Middle frontal gyrus (tissue), 1 donor: ENCODE measurements around the gene CNOT11.
"Not testable (repeated sequence)": the region's sequence is repeated elsewhere in the genome, so short reads cannot be mapped to it uniquely, and the experiment has no call there.

ENCODE experiments used
- DNase-seq: peaks from one replicate; pipeline ENCODE4 v3.0.0-alpha.2; 2015; ENCODE audit warnings: low spot score; ENCODE audit errors: extremely low spot score

The CNOT11 gene

DNA sequence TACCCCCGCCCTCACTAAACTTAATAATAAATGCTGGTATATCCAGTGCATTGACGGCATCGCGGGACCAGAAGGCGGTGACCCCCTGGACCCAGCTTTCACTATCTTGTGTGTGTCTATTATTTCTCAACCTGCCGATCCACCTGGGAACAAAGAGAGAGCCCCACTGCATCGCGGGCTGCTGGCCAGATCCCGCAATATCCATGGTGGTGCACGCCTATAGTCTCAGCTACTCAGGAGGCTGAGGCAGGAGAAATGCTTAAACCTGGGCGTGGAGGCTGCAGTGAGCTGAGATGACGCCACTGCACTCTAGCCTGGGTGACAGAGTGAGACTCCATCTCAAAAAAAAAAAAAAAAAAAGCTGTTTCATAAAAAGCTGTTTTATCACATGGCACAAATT, 7.8 kb upstream of the CNOT11 start:
- not testable (repeated sequence) for DNase-seq

DNA sequence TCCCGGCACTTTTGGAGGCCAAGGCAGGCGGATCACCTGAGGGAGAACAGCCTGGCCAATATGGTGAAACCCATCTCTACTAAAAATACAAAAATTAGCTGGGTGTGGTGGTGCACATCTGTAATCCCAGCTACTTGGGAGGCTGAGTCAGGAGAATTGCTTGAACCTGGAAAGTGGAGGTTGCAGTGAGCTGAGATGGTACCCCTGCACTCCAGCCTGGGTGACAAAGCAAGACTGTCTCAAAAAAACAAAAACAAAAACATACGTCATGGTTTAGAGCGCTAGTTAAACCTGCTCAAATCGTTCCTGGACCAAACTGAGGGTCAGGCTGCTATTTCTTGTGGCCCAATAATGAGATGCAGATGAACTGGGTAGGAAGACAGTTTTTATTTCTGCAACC, 7.2 kb upstream of the CNOT11 start:
- not testable (repeated sequence) for DNase-seq

DNA sequence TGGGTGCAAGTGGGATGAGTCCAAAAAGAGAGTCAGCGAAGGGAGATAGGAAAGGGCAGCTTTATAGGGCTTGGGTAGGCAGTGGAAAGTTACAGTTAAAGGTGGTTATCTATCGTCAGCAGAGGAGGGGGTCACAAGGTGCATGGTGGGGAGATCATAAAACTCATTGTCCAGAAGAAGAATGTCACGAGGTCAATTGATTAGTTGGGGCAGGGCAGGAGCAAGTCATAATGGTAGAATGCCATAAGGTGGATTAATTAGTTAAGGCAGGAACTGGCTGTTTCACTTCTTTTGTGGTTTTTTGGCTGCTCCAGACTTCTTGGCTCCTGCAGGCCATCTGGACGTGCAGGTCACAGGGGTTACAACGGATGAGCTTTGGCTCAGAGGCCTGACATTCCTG, 3.9 kb upstream of the CNOT11 start:
- DNase-seq: not testable (repeated sequence)

DNA sequence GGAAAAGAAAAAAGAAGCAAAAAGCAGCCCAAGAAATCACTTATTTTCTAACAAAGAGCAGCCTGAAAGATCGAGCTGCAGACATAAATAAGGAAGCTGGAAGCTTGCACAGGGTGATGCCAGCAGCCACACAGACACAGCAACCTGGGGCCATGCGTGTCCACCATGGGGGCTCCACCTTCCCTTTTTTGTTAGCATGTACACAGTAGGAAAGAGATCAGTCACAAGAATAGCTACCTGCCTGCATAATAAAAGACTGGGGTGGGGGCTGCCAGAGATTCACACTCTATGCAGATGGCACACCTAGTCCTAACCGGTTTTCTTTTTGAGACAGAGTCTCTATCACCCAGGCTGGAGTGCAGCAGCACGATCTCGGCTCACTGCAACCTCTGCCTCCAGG, 2.9 kb upstream of the CNOT11 start:
- no peak for DNase-seq

DNA sequence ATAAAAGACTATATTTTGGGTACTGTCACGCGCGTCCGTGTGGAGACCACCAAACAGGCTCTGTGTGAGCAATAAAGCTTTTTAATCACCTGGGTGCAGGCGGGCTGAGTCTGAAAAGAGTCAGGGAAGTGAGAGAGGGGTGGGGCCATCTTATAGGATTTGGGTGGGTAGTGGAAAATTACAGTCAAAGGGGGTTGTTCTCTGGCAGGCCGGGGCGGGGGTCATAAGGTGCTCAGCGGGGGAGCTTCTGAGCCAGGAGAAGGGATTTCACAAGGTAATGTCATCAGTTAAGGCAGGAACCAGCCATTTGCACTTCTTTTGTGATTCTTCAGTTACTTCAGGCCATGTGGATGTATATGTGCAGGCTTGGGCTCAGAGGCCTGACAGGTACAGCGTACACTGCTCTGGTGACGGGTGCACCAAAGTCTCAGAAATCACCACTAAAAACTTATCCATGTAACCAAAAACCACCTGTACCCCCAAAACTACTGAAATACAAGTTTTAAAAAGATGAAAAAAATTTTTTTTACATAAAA, 1.4 kb upstream of the CNOT11 start:
- DNase-seq: not testable (repeated sequence)

DNA sequence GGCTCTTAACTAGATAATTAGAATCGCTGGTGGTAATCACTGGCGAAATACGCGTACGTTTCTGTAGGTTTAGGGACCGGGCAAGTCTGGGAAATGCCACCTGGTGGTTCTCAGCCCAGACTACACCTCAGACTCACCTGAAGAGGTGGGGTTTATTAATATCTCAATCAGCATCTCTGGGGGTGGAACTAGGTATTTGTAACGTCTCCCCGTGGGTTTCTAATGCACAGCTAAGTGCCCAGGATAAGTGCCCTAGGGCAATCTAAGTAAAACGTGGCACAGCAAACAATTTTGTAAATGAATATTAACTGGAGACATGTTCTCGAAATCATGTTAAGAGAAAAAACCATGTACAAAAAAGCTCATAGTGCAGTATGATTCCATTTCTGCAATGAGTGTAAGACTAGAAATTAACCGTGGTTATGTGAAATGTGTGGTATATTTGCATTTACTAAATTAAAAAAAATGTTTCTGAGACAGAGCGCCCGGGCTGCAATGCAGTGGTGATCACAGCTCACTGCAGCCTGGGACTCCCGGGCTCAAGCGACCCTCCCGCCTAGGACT, 760 bp upstream of the CNOT11 start:
- DNase-seq: no peak

DNA sequence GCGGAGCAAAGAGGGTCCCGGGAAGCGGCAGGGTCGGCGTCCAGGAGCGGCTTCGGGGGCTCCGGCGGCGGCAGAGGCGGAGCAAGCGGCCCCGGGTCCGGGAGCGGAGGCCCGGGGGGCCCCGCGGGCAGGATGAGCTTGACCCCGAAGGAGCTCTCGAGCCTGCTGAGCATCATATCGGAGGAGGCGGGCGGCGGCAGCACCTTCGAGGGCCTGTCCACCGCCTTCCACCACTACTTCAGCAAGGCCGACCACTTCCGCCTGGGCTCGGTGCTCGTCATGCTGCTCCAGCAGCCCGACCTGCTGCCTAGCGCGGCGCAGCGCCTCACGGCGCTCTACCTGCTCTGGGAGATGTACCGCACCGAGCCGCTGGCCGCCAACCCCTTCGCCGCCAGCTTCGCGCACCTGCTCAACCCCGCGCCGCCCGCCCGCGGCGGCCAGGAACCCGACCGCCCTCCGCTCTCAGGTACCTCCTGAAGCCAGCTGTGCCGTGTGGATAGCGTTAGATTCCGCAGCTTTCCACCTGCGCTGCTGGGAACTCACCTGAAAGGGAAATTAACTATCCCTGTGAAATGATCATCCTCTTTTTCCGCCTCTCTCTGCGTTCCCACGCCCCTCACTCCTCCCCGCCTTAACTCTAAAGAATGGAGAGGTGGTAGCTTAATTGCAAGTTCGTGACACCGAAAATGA, 472 bp downstream of the CNOT11 start:
- DNase-seq: no peak

DNA sequence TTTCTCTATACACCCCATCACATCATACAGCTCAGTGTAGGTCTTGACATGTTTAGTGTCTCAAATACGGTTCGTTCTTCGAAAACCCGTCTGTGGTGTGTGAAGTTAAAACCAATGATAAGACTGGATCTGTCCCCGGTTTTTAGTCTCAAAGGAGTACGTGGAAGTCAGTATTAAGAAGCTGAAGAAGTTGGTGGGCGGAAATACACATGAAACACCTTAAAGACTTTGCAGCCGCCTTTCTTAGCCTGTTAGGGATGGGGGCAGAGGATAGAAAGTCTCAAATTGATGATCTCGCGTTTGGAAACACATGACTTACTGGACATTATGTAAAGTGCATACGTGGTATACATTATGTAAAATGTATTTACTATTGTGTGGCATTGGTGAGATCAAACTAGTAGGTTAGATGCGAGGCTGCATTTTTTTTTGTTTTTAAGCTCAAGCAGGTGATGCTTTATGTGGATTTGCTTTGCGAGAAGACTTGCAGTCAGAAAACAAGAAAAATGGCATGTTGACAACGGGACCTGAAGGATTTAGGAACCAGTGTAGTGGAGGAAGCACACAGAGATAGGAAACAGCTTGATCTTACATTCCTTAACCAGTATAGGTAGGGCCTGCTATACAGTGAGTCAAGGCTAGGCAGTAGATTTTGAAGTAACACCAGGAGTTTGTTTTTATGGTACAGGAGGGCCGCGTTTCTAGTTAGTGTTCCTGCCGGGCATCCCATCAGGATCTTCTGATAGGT, 1.2 kb downstream of the CNOT11 start:
- DNase-seq: no peak

DNA sequence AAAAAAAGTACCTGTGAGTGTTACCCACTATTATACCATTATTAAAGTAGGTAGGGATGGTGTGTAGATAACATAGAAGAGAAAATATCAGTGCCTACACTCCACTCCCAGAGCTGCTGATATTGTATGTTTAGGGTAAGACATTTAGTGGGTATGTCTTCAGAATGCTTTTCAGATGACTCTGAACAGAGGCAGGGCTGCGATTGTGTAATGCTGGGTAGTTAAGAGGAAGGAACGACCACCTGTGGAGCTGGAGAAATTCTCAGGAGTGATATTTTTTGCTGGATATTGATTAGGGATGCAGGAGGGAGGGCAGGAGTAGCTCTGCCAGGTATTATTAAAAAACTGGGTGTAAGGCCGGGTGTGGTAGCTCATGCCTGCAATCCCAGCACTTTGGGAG, 2.8 kb downstream of the CNOT11 start:
- no peak for DNase-seq

DNA sequence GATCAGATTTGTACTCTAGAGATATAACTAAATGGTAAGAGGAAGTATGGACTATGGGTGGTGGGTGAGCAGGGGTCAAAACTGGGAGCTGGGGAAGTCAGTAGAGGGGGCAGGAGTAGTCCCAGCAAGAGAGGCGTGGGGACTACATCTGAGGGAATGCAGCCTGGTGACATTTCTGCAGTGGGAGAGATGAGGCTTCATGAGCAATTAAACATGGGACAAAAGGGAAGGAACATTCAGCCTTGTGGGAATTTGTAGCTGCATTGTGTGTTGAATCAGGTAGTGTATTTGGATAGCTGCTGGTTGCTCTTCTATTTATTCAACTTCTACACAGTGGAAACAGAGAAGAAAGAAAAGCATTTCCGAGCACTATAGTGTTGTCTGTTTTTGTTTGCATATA, 3.6 kb downstream of the CNOT11 start:
- DNase-seq: no peak

DNA sequence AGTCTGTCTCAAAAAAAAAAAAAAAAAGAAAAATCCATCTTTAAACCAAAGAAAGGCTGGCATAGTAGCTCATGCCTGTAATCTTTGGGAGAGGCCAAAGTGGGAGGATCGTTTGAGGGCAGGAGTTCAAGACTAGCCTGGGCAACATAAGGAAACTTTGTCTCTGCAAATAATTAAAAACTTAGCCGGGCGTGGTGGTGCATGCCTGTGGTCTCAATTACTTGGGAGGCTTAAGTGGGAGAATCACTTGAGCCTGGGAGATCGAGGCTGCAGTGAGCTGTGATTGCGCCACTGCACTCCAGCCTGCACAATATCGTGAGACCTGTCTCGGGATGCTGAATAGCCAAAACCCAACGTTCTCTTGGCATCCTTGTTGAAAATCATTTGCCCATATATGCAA, 6.1 kb downstream of the CNOT11 start:
- DNase-seq: no peak

DNA sequence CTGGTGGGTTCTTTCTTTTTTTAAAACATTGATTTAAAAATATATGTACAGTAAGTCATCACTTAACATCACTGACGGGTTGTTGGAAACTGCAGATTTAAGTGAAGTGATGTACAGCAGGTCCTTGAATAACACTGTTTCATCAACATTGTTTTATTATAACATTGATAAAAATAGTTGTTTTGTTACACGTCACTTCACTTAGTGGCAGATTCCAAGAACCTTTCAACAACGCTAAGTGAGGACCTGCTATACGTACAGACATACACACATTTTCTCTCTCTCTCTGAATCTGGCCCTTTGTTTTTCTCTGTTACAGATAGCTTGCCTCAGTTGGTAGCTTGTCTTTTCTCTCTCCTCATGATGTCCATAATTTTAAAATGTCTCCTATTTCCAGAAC, 9.5 kb downstream of the CNOT11 start:
- no peak for DNase-seq

DNA sequence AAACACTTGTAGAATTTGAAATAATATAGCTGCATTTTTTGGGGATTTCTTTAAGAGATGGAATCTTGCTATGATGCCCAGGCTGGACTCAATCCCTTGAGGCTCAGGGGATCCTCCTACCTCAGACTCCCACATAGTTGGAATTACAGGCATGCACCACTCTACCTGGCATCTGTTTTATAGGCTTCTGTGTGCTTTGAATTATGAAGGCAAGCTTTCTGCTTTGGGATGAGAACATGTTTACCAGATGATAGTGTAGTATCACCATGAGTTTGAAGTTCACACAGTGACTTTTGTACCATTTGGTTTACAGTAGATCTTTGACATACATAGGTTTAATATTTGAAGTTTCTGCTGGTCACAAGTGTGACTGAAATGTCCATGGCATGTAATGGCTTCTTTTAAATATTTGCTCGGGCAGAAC, 10.7 kb downstream of the CNOT11 start:
- DNase-seq: no peak

DNA sequence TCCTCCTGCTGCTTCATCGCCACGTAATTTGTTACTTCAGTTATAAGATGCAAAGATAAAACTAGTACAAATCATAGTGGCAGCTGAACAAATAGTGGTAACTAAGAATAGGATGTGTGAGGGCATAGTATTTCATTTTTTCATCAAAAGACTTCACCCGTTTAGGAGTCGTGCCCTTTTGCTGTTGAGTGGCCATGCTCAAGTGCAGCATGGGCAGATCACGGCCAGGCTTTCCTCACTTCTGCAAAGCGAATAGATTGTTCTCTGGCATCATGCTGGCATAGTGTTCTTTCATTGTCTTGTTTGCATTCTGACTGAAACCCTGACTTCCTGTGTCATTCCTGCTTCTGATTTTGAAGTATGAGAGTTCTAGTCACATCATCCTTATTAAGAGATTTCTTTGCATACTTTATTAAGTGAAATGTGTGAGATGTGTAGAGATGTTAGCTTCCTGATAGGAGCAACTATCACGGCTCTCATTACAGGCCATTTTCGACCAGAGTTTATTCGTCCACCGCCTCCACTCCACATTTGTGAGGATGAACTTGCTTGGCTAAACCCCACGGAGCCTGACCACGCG, 11.8 kb downstream of the CNOT11 start:
- no peak for DNase-seq

DNA sequence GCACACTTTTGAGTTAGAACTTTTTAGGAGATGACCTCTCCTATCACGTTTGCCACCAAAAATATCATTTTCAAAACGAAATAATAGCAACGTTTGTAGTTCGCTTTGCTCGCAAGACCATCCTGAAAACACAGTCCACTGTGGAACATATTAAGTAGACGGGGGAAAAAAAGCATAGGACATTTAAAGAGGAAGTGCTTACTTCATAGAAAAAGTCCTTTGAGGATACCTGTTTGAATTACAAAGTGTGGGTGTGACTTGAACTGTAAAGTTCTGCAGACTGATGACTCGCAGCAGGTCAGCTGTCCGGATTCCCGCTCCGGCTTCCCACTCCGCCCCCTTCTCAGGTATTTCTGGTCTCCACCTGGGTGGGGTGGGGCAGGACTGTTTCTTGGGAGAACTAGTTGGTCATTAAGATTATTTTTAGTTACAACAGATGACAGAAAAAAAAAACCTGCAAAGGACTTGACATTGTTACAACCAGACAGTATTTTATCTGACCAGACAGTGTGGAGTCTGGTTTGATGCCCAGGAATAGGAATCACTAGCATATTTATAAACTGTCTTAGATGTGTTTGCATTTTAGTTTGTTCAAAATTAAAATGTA, 13.3 kb downstream of the CNOT11 start:
- DNase-seq: no peak

DNA sequence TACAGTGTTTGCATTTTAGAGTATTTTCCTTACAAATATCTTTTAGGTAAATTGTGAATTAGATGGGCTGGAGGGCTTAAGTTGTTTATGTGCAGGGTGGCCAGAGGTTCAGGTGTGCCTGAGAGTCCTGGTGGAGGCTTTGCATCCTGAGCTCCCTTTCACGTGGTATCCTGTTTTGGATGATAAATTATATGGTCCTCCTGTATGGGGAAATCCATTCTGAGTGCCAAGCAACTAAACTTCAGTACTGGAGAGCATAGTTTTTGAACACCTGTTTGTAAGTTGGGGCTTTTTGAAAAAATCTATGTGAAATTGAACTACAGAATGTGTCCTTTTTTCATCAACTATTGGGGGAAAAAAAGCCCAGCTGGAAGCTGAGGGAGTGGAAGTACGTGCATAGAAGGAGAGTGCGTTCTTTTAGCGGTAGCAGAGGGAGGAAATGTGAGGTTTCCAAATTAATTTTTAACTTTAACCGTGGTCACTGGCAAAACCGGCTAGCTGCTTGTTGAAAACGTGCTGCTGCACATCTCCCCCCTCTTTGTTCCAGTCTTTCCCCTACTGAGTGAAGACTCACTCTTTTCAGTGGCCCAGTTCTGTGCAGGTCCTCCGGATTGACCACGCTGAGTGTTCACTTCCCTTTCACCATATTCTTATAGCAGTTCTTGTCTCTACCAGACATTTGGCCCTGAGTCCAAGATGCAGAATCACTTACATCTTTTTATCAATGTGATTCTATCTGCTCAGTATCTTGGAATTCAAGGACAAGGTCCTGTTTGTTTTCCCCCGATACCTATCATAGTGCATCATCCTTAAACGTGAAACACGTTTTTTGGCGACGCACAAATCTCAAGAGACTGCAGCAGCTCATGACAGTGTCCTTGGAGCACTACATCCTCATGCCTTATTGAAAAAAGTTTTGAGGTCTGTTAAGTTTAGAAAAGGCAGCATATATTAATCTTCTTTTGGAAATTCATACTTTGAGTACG, 15.3 kb downstream of the CNOT11 start:
- DNase-seq: no peak

DNA sequence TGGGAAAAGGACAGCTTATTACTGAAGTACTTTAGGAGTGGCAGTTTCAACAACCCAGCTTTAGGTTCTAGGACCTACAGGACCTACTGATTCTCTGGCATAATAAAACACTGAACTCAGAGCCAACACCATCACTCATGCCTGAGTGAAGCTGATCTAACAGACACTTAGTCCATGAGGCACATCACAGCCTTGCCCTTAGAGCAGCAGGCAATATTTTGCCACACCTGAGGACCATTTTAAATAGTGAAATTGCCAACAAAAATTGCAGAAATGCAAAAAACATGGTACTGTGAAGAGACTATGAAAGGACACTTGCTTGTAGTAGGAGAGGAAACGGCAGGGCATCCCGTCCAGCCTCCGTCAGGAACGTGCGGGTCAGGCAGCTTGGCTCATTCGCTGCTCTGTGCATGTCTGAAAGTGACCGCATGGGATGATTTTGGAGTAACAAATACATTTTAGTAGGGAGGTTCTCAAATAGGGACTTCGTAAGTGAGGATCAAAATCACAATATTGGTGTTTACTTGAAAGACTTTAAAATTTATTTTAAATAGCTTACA, 18.1 kb downstream of the CNOT11 start:
- DNase-seq: no peak

DNA sequence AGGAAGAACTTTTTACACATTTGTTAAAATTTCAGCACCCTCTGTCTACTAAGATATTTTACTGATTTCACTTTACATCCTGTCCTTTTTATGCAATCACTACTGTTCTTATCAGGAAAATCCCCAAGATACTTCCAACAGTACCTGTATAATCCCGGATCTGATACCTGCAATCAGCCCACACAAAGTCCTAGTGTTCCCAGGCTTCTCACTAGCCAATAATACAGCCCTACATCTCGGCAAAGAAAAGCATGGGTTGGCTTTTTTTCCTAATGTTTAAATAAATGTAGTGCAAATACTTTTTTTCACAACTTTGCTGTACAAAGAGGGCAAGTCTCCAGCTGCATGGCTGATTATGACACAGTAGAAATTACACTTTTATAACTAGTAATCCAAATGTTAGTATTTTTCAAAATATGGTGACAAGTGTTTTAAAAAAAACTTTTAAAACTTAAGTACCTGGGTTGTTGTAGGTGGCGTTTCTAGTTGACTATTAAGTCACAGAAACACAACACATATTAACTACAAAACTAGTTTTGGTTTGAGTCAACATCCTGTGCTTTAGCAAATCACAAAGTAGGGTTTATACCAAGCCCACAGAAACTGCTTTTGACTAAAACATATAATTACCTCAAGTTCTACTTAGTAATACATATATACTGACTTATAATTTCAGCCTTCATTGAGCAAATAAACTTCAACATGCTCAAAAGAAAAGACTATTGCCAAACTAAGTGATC, 19.5 kb downstream of the CNOT11 start:
- DNase-seq: no peak

DNA sequence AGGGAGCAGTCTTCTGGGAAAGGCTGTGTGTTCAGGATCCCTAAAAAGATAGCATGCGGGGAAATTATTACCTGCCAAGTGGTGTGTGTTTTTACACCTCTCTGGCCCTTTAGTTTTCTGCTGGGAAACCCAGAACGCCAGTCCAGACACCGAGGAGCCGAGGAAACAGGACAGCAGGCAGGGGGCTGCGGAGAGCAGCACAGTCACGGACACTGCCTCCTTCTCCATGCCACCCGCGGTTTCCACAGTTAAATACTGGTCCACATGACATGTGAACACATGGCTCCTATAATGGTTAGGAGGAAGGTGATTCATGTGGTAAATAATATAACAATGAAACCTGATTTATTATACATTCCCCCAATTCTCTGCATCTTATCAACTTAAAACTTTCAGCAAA, 20.4 kb downstream of the CNOT11 start:
- no peak for DNase-seq
